PC-3 (cell line): ENCODE data around the gene MON2. TPM values are rescaled to one million over a fixed set of nuclear protein-coding genes. Genes with fewer than 3 reads are reported as not detected.
A peak's percentile ranks its signal among the peaks of the same experiment; 100 is the strongest.

Experiments used
- ATAC-seq: fragments of 200-7000 bp; cut with Tn5 transposase; 2 replicates; pipeline ENCODE4 v1.9.1; 2020; ENCODE audit warnings: mild to moderate bottlenecking, moderate library complexity
- BruUV-seq: library from RNA; stranded (reverse); fragments of 400-500 nt; replicated peaks from 2 replicates; lab custom pipeline; 2021; lab: Mats Ljungman, UMichigan
- CTCF ChIA-PET: fragments of 300-600 bp; sonication (Branson Sonifier 250); formaldehyde crosslinking; loops from one replicate; lab custom pipeline; 2022; ENCODE audit warnings: antibody characterized with exemption; lab: Charles Lee
- POLR2A ChIA-PET: fragments of 300-600 bp; sonication (Branson Sonifier 250); formaldehyde crosslinking; loops from one replicate; lab custom pipeline; 2022; ENCODE audit warnings: antibody characterized with exemption; ENCODE audit not compliant: unreplicated experiment; lab: Charles Lee
- DNase-seq: peaks from one replicate; pipeline ENCODE4 v3.0.0-alpha.2; 2015
- H2AFZ ChIP-seq: fragments of 300-600 bp; sonication (generic); 2 replicates; pipeline ENCODE4 v1.6.0; 2016; ENCODE audit warnings: antibody characterized with exemption, low read length
- H3F3A ChIP-seq: fragments of 300-600 bp; sonication (generic); one replicate; pipeline ENCODE4 v1.6.0; 2017; ENCODE audit warnings: antibody characterized with exemption, low read length, control low read depth, mild to moderate bottlenecking; ENCODE audit not compliant: unreplicated experiment
- H3K27ac ChIP-seq: fragments of 300-600 bp; sonication (generic); 2 replicates; pipeline ENCODE4 v1.5.1; 2016; ENCODE audit warnings: mild to moderate bottlenecking, low read length
- H3K27me3 ChIP-seq: fragments of 300-600 bp; sonication (generic); 2 replicates; pipeline ENCODE4 v1.6.1; 2016; ENCODE audit warnings: low read length, mixed read lengths
- H3K36me3 ChIP-seq: fragments of 300-600 bp; sonication (generic); 2 replicates; pipeline ENCODE4 v1.6.1; 2016; ENCODE audit warnings: low read depth, mixed run types, low read length, mixed read lengths
- H3K4me1 ChIP-seq: fragments of 300-600 bp; sonication (generic); 2 replicates; pipeline ENCODE4 v1.5.1; 2016; ENCODE audit warnings: low read length; ENCODE audit not compliant: insufficient read depth
- H3K4me2 ChIP-seq: fragments of 300-600 bp; sonication (generic); 2 replicates; pipeline ENCODE4 v1.6.0; 2016; ENCODE audit warnings: low read length
- H3K4me3 ChIP-seq: fragments of 300-600 bp; sonication (generic); 2 replicates; pipeline ENCODE4 v1.5.1; 2016; ENCODE audit warnings: mild to moderate bottlenecking, low read length, mixed read lengths
- H3K79me2 ChIP-seq: fragments of 300-600 bp; sonication (generic); 2 replicates; pipeline ENCODE4 v1.6.1; 2017; ENCODE audit warnings: low read length, mixed read lengths
- H3K9ac ChIP-seq: fragments of 300-600 bp; sonication (generic); 2 replicates; pipeline ENCODE4 v1.6.0; 2016; ENCODE audit warnings: mild to moderate bottlenecking, low read length
- H3K9me2 ChIP-seq: fragments of 300-600 bp; sonication (generic); replicated peaks from 2 replicates; pipeline ENCODE4 v1.6.1; 2016; ENCODE audit warnings: mixed run types, low read length, mixed read lengths
- H3K9me3 ChIP-seq: fragments of 300-600 bp; sonication (generic); 2 replicates; pipeline ENCODE4 v1.6.1; 2016; ENCODE audit warnings: low read length, mixed read lengths
- H4K20me1 ChIP-seq: fragments of 300-600 bp; sonication (generic); 2 replicates; pipeline ENCODE4 v1.6.1; 2016; ENCODE audit warnings: low read length, mixed read lengths
- CTCF ChIP-seq: fragments of 300-600 bp; sonication (generic); conservative IDR thresholded peaks from 2 replicates; pipeline ENCODE4 v1.5.1; 2017; ENCODE audit warnings: antibody characterized with exemption, low read depth, mild to moderate bottlenecking, low read length
- EZH2 ChIP-seq: fragments of 300-600 bp; sonication (generic); IDR thresholded peaks from one replicate; pipeline ENCODE4 v1.6.1; 2017; ENCODE audit warnings: antibody characterized with exemption, mild to moderate bottlenecking, low read length; ENCODE audit not compliant: unreplicated experiment
- EZH2phosphoT487 ChIP-seq: fragments of 300-600 bp; sonication (generic); IDR thresholded peaks from 2 replicates; pipeline ENCODE4 v1.6.1; 2018; ENCODE audit warnings: mild to moderate bottlenecking, antibody characterized with exemption, low read length, borderline replicate concordance
- intact Hi-C: fragments of 100-400 bp; cut with micrococcal nuclease; formaldehyde crosslinking; loops from 2 replicates; pipeline ENCODE4 v1.9.0; 2023
- total RNA-seq: library from RNA; depleted of rRNA; stranded (reverse); fragments of >200 nt; gene quantifications from 2 replicates; pipeline ENCODE4 v1.2.3, GENCODE V29; 2014

MON2 gene
- total RNA-seq, 1 experiment from 2014 or later: 19.1 TPM

- ChIA-PET POLR2A (no interaction called here), CTCF (no interaction called here)
- no peak for DNase-seq
- 0 out of 2 replicates have a peak, but pooled peaks cover 3% of the 10 kb centered on the region for H3K36me3 ChIP-seq
- intact Hi-C loops: no loop called here
- no peak for ATAC-seq
- BruUV-seq: no TSS peak
- H2AFZ ChIP-seq: no peak overlapping the region
- peaks cover 81% of the 10 kb centered on the region for H3K79me2 ChIP-seq
- H3F3A ChIP-seq: no peaks in the 10 kb centered on the region
- H3K27ac ChIP-seq: no peak overlapping the region
- H3K9me2 ChIP-seq: no peaks in the 10 kb centered on the region
- peaks cover 11% of the 10 kb centered on the region for H3K4me1 ChIP-seq
- TF ChIP-seq CTCF (no peak), EZH2phosphoT487 (no peak), EZH2 (no peak)
- H3K4me2 ChIP-seq: peak overlapping the region; percentile 99; the same call in 1 of the 2 replicates
- H3K9ac ChIP-seq: no peak overlapping the region
- H4K20me1 ChIP-seq: peaks cover 23% of the 10 kb centered on the region
- H3K27me3 ChIP-seq: no peaks in the 10 kb centered on the region
- 0 out of 2 replicates have a peak overlapping the region, but pooled peaks have one; percentile 78 for H3K4me3 ChIP-seq
- H3K9me3 ChIP-seq: no peaks in the 10 kb centered on the region
These were observed 3.1 kb downstream of the MON2 start for GRCh38 chr12:62469704-62470103.

GRCh38 chr12:62471734-62472133 is 5.1 kb downstream of the MON2 start:
- no peaks in the 10 kb centered on the region for H3K9me3 ChIP-seq
- H3K27ac ChIP-seq: no peak overlapping the region
- no TSS peak for BruUV-seq
- no peak overlapping the region for H3K4me2 ChIP-seq
- no peaks in the 10 kb centered on the region for H3F3A ChIP-seq
- H3K4me3 ChIP-seq: no peak overlapping the region
- no peak overlapping the region for H3K9ac ChIP-seq
- CTCF ChIA-PET: no interaction called here
- no peak for ATAC-seq
- peaks cover 11% of the 10 kb centered on the region for H3K4me1 ChIP-seq
- H3K9me2 ChIP-seq: no peaks in the 10 kb centered on the region
- H3K27me3 ChIP-seq: no peaks in the 10 kb centered on the region
- H2AFZ ChIP-seq: no peak overlapping the region
- H3K36me3 ChIP-seq: 0 out of 2 replicates have a peak, but pooled peaks cover 3% of the 10 kb centered on the region
- H4K20me1 ChIP-seq: peaks cover 23% of the 10 kb centered on the region
- TF ChIP-seq CTCF (no peak), EZH2phosphoT487 (no peak), EZH2 (no peak)
- POLR2A ChIA-PET: no interaction called here
- peaks cover 90% of the 10 kb centered on the region for H3K79me2 ChIP-seq
- DNase-seq: no peak
- intact Hi-C loops: no loop called here

- intact Hi-C loops: no loop called here
- POLR2A ChIA-PET: interaction anchor here (0.7 kb wide), 1 partner anchor 101 kb away, joined by 4 read pairs; no protein-coding TSS in a partner anchor
These were observed 5.8 kb downstream of the MON2 start for GRCh38 chr12:62472472-62472871.

More at GRCh38 chr12:62472472-62472871, 5.8 kb downstream of the MON2 start:
- TF ChIP-seq EZH2 (no peak), CTCF (peak; percentile 26; the same call in 1 of the 2 replicates), EZH2phosphoT487 (no peak)
- H4K20me1 ChIP-seq: peaks cover 20% of the 10 kb centered on the region
- ATAC-seq: no peak
- H3K9me3 ChIP-seq: no peaks in the 10 kb centered on the region
- DNase-seq: peak; percentile 7
- H3K4me2 ChIP-seq: no peak overlapping the region
- no peaks in the 10 kb centered on the region for H3K27me3 ChIP-seq
- no peak overlapping the region for H3K4me3 ChIP-seq
- H3K27ac ChIP-seq: no peak overlapping the region
- H3F3A ChIP-seq: no peaks in the 10 kb centered on the region
- no peaks in the 10 kb centered on the region for H3K9me2 ChIP-seq
- H2AFZ ChIP-seq: no peak overlapping the region
- peaks cover 86% of the 10 kb centered on the region for H3K79me2 ChIP-seq
- 0 out of 2 replicates have a peak, but pooled peaks cover 3% of the 10 kb centered on the region for H3K36me3 ChIP-seq
- CTCF ChIA-PET: no interaction called here
- H3K9ac ChIP-seq: no peak overlapping the region
- no TSS peak for BruUV-seq
- H3K4me1 ChIP-seq: peaks cover 11% of the 10 kb centered on the region
